Measurements from ENCODE around the gene CAPN1.

The CAPN1 gene

GRCh38 chr11:65181569-65182257 is at the start of gene CAPN1:
CAPN1 (plus strand) TSS chr11:65181928; CDS start chr11:65182702, 774 bp downstream.
- H3K4me3 ChIP-seq (ENCODE audit: low read depth, low read length), result peak within 1 kb of the TSS; percentile 93
- TF ChIP-seq CTCF (IDR thresholded peaks at IDR 0.05; ENCODE audit: low read depth, low read length, missing control alignments), result no peak

GRCh38 chr11:65132238-65132987 is 49.3 kb upstream of the CAPN1 start:
- H3K4me3 ChIP-seq (ENCODE audit: low read depth, low read length), result peak overlapping the region; percentile 78
- no peak for TF ChIP-seq CTCF (IDR thresholded peaks at IDR 0.05; ENCODE audit: low read depth, low read length, missing control alignments)
- in situ Hi-C loops (cut with HindIII; ENCODE audit: low sequenced_read_pairs), result no loop called here
- no peak for DNase-seq (ENCODE audit: low read depth)

More at GRCh38 chr11:65181569-65182257, at the start of gene CAPN1:
- DNase-seq (ENCODE audit: low read depth), result no peak
- in situ Hi-C loops (cut with HindIII; ENCODE audit: low sequenced_read_pairs), result no loop called here

- no peak for DNase-seq (ENCODE audit: low read depth)
Observed at GRCh38 chr11:65132988-65133700, 48.6 kb upstream of the CAPN1 start.

GRCh38 chr11:65133724-65134123 is 48.0 kb upstream of the CAPN1 start:
- no peak for DNase-seq (ENCODE audit: low read depth)
- in situ Hi-C loops (cut with HindIII; ENCODE audit: low sequenced_read_pairs), result no loop called here
- no peak for TF ChIP-seq CTCF (IDR thresholded peaks at IDR 0.05; ENCODE audit: low read depth, low read length, missing control alignments)
- peak overlapping the region; percentile 78 for H3K4me3 ChIP-seq (ENCODE audit: low read depth, low read length)

More at GRCh38 chr11:65132988-65133700, 48.6 kb upstream of the CAPN1 start:
- in situ Hi-C loops (cut with HindIII; ENCODE audit: low sequenced_read_pairs), result no loop called here
- peak overlapping the region; percentile 78 for H3K4me3 ChIP-seq (ENCODE audit: low read depth, low read length)
- no peak for TF ChIP-seq CTCF (IDR thresholded peaks at IDR 0.05; ENCODE audit: low read depth, low read length, missing control alignments)

- in situ Hi-C loops (cut with HindIII; ENCODE audit: low sequenced_read_pairs), result no loop called here
- peak within 1 kb of the TSS; percentile 78 for H3K4me3 ChIP-seq (ENCODE audit: low read depth, low read length)
- no peak for TF ChIP-seq CTCF (IDR thresholded peaks at IDR 0.05; ENCODE audit: low read depth, low read length, missing control alignments)
- peak; percentile 60 for DNase-seq (ENCODE audit: low read depth)
Observed at GRCh38 chr11:65134240-65134951, 47.3 kb upstream of the CAPN1 start, which contains the start of gene SYVN1. SYVN1 (minus strand) TSS chr11:65134519; CDS start chr11:65133601, 918 bp downstream.
